Breast epithelium (tissue), 3 donors: ENCODE measurements around the gene AKAP10.

Source experiments
- POLR2A ChIP-seq: fragments of 450-650 bp; IDR thresholded peaks from one replicate; pipeline ENCODE4 v1.6.1; 2016; ENCODE audit warnings: antibody characterized with exemption, mild to moderate bottlenecking, moderate library complexity
- POLR2AphosphoS5 ChIP-seq, 3 donors: sonication (generic); formaldehyde crosslinking; IDR thresholded peaks; one replicate each; pipeline ENCODE4 v1.6.1; 2017; ENCODE audit warnings: antibody characterized with exemption in 3 of 3
- TF ChIP-seq, protein P1 (sequence below), 3 donors: fragments of 450-650 bp; IDR thresholded peaks; one replicate each; pipeline ENCODE4 v1.5.1; 2016 to 2017; ENCODE audit warnings: antibody characterized with exemption in 3 of 3, mild to moderate bottlenecking in 3 of 3, moderate library complexity in 3 of 3

DNA sequence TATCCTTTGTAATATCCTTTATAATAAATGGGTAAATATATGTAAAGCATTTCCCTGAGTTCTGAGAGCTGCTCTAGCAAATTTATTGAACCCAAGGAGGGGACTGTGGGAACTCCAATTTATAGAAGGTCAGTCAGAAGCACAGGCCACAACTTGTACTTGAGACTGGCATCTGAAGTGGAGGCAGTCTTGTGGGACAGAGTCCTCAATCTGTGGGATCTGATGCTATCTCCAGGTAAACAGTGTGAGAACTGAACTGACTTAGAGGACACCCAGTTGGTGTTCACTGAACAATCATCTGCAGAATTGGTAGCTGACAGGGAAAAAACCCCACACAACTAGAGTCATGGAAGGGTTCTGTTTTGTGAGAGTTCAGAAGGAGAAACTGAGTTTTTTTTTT, 34.0 kb downstream of the AKAP10 start:
- TF ChIP-seq, protein P1, sequence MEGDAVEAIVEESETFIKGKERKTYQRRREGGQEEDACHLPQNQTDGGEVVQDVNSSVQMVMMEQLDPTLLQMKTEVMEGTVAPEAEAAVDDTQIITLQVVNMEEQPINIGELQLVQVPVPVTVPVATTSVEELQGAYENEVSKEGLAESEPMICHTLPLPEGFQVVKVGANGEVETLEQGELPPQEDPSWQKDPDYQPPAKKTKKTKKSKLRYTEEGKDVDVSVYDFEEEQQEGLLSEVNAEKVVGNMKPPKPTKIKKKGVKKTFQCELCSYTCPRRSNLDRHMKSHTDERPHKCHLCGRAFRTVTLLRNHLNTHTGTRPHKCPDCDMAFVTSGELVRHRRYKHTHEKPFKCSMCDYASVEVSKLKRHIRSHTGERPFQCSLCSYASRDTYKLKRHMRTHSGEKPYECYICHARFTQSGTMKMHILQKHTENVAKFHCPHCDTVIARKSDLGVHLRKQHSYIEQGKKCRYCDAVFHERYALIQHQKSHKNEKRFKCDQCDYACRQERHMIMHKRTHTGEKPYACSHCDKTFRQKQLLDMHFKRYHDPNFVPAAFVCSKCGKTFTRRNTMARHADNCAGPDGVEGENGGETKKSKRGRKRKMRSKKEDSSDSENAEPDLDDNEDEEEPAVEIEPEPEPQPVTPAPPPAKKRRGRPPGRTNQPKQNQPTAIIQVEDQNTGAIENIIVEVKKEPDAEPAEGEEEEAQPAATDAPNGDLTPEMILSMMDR (IDR thresholded peaks at IDR 0.05) = no peak
- no peak for TF ChIP-seq POLR2A
- no peak for TF ChIP-seq POLR2AphosphoS5 (IDR thresholded peaks at IDR 0.05)
